Fibroblast of skin of left quadriceps (primary cell): ENCODE data around the gene LRRC8D.
"Not testable (repeated sequence)": the region's sequence is repeated elsewhere in the genome, so short reads cannot be mapped to it uniquely, and the experiment has no call there.

Source experiments
- DNase-seq, 2 experiments: peaks; one replicate each; pipeline ENCODE4 v3.0.0-alpha.2; 2013; ENCODE audit warnings: low read depth in 2 of 2

LRRC8D gene

DNA sequence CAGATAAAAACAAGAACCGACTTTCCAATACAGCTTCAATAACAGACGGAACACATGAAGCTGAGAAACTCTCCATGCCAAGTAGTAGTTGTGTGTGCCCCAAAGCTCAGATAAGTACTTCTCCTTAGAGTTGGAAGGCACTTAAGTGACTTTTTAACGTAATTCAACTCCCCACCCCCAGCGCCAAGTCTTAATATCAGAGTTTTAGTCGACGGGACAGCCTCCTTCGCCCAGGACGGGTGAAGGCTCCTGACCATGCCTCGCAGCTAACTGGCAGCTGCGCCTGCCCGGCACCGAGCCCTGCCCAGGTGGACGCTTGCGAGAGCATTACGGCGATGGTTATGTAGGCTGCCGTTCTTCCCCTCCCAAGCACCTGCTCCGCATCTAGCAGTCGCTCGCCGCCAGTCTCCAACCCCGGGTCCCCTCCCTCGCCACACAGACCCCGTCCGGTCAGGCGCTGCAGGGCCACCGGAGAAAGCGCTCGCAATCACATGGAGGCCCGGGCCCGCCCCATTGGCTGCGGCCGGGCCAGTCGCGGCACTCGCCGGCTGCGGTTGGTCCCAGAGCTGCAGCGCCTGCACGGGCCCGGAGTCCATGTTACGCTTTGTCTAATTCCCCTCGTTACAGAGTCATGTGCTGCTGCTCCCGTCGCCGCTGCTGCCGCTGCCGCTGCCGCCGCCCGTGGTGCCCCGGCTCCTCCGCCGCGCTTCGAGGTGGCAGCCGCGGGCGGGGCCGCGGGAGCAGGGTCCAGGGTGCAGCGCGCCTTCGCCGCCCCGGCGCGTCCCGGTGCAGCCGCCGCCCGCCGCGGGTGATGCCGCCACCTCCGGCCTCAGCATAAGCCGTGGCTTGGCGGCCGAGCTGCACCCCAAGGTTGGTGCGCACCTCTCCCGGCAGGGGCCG, at the start of gene LRRC8D:
Gene LRRC8D (plus strand): TSS at position 611 of the 900 bp plus-strand sequence. CDS start 112,037 bp downstream, outside the sequence.
- no peak for DNase-seq

GRCh38 chr1:89771991-89772560, 48.8 kb upstream of the LRRC8D start:
- no peak for DNase-seq

DNA sequence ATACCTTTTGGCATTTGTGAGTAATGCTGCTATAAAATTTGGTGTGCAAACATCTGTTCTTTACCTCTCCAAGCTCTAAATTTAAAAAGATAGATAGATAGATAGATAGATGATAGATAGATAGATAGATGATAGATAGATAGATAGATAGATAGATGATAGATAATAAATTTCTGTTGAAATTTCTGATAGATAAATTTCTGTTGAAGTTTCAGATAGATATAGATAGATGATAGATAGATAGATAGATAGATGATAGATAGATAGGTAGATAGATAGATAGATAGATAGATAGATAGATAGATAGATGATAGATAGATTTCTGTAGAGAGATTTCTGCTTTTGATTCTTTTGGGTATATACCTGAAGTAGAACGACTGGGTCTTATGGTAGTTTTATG, 44.7 kb upstream of the LRRC8D start:
- DNase-seq: not testable (repeated sequence)

- DNase-seq: not testable (repeated sequence)
Measured at GRCh38 chr1:89777271-89777670, 43.6 kb upstream of the LRRC8D start.

- no peak for DNase-seq
Measured at GRCh38 chr1:89779151-89779940, 41.5 kb upstream of the LRRC8D start.

DNA sequence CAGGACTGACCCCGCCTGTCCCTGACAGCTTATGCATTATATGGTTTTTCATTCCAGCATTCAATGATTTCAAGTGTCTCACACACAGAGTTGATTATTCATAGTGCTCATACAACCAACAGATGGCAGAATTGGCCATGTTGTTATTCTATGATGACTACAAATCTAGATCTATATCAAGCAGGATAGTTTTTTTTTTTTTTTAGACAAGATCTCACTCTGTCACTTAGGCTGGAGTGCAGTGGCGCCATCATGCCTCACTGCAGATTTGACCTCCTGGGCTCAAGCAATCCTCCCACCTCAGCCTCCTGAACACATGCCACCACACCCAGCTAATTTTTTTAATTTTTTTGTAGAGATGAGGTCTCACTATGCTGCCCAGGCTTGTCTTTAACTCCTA, 40.1 kb upstream of the LRRC8D start:
- DNase-seq: peak in 1 of 2 experiments; percentile 32

DNA sequence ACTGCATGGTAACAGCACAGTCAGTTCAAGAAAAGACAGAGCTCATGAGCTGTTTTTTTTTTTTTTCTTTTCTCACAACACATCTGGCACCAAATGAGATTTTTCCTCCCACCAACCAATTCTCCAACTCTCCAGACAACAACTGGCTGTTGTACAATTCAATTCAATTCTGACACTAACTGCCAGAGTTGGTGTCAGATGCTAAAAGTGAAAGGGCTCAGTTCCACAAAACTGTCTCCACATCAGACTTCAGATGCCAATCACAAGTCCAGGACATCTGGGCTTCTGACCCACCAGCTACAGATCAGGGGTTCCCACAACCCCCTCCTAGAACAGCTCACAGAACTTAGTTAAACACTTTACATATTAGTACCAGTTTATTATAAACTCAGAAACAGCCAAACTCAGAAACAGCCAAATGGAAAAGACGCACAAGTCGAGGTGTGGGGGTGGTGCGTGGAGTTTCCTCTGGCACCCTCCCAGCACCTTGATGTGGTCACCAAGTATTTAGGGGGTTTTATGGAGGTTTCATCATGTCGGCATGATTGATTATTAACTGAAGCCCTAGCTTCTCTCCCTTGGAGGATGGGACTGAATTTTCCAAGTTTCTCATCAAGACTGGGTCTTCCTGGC, 39.2 kb upstream of the LRRC8D start:
- DNase-seq: no peak

- DNase-seq: no peak
Measured at GRCh38 chr1:89786628-89787214, 34.1 kb upstream of the LRRC8D start.

DNA sequence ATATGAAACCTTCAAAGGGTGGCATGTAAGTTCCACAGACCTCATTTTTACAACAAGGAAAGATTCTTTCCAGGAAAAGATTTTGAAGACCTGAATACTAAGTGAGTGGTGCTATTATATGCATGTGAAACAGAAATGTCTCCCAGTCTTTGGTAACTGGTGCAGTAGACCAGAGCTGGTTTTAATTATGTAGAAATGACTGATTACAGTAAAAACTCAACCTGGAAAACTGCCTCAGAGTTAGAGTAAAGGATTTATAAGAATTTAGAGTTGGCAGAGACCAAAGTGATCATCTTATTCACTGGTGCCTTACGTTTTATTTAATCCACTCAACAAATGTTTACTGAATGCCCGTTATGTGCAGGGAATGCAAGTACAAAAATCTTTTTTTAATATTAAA, 30.2 kb upstream of the LRRC8D start:
- peak; percentile 25 to 30 for DNase-seq

DNA sequence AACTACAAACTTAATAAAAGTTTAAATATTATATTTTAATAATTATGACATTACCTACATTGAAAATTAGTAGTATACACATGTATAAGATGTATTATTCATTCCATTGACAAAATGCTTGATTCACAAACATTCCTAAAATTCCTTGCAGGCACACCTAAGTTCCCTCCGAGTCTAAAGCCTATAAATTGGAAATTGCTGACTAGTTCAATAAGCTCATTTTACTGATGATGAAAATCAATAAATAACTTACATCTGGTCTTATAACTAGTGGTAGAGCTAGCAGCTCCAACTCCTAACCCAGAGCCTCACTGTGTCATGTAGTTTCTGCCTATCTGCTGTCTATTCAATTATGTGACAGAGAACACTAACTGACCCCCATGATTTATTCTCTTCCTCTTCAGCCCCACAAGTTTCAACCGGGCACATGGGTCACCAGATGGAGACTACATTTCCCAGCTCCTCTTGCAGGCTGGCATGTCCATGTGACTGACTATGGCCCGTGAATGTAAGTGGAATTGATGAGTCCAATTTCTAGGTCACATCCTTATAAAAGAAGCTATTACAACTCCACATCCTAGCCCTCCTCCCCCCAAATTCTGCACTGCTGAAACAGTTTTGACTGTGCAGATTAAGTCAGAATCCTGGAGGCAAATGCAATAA, 29.6 kb upstream of the LRRC8D start:
- no peak for DNase-seq

GRCh38 chr1:89794406-89794805, 26.4 kb upstream of the LRRC8D start:
- DNase-seq: peak; percentile 48 to 50

DNA sequence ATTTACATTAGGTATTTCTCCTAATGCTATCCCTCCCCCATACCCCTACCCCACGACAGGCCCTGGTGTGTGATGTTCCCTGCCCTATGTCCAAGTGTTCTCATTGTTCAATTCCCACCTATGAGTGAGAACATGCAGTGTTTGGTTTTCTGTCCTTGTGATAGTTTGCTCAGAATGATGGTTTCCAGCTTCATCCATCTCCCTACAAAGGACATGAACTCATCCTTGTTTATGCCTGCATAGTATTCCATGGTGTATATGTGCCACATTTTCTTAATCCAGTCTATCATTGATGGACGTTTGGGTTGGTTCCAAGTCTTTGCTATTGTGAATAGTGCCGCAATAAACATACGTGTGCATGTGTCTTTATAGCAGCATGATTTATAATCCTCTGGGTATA, 25.3 kb upstream of the LRRC8D start:
- not testable (repeated sequence) for DNase-seq

GRCh38 chr1:89797876-89798275, 23.0 kb upstream of the LRRC8D start:
- not testable (repeated sequence) for DNase-seq

DNA sequence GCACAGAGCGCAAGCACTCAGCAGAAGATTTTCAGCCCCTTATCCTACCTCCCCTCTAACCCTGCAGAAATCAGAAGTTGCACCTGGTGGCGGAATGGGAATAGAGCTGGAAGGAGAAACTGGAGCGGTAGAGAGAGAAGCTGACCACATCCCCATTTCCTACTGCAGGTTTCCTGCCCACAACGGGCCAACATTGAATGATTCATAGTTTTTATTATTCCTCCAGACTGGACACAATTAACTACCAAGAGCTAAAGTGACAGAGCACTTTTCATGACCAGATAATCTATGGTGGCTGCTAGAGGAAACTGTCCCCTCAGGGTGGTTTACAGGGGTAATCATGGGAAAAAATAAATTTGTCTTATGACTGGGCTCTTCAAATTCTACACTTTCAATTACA, 21.3 kb upstream of the LRRC8D start:
- no peak for DNase-seq

DNA sequence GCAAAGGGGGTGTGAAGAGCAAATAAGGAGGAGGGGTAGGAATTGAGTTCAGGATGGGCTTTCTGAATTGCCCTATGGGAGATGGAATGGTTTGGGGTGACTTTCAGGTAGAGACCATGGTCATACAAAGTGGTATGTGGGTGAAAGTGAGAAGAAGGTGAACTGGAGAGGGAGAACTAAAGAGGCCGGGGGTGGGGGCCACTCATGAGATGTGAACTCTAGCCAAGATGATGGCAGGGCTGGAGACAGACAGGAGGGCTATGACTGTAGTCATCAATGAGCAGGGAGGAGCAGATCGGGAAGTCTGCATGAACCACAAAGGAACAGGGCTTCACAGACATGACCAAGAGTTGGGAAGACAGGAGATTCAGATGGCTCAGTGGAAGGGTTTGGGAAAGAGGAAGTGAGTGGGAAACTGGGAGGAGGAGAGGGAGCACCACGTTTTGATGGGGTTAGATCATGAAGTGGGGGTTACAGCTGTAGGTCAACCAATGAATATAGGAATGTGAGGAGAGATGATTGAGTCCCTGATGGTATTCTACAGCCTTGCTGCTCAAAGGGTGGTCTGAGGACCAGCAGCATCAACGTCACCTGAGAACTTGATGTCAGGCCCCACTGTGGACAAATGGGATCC, 20.7 kb upstream of the LRRC8D start:
- DNase-seq: no peak

DNA sequence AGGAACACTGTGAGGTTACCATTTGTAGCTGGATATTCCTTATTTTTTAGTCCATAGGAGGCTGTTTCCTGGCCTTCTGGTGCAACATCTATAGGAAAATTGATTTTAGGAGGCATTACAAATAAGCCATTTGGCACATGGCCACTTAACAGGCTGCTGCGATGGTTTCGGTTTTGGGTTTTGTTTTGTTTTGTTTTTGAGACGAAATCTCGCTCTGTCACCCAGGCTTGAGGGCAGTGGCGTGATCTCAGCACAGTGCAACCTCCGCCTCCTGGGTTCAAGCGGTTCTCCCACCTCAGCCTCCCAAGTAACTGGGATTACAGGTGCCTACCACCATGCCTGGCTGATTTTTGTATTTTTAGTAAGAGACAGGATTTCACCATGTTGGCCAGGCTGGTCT, 20.1 kb upstream of the LRRC8D start:
- no peak for DNase-seq

DNA sequence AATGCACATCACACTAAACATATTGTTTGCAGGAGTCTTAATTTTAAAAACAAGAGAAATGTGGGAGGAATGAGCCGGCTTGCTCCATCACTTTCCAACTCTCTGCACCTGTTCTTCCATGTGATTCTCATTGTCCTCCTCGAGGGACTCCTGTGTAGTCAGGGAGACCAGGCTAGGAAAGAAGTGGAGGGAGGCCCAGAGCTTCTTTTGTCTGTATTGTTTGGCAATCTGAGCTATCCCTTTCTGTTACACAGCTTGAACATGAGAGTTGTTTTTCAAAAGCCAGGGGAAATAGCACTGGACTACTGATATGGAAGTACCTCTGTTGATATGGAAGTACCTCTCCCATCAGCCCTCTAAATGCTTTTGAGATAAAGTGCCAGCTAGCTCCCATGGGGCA, 18.8 kb upstream of the LRRC8D start:
- no peak for DNase-seq

DNA sequence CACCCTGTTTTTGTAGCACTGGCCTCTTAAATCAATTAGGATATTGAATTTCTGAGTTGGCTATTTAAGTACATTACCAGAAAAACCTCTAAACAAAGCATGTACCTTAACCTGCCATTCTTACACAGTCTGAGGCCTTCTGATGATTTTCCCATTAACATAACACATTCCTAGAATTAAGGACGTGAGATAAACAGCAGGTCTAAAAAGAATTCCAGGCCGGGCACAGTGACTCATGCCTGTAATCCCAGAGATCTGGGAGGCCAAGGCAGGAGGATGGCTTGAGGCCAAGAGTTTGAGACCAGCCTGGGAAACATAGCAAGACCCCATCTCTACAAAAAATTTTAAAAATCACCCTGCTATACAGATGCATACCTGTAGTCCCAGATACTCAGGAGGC, 18.0 kb upstream of the LRRC8D start:
- no peak for DNase-seq

DNA sequence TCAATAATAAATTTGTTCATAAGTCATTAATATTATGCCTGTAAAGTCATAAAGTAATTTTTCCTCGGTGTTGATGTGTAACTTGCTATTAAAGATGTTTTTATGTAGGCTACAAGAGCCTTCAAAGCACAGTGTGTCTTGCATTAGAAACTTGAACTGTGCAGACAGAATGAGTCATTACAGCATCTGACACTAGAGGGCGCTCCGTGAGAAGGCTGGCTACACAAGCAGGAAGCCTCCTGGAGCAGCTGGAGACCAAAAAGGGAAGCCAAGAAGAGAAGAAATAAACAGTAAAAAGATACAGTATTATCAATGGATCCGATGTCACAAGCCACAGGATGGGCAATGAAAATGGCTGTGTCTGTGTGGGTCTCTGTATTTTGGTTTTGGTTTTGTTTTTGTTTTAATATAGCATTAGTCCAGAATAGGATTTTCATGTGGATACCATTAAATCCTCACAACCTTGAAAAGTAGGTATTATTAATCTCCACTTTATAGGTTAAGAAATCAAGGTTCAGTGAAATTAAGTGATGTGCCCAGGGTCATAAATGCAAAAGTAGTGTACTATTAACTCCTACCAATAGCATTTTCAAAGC, 16.1 kb upstream of the LRRC8D start:
- peak; percentile 57 to 60 for DNase-seq

- no peak for DNase-seq
Measured at GRCh38 chr1:89806616-89807015, 14.2 kb upstream of the LRRC8D start.
